Measurements from ENCODE around the gene APH1A. TPM values are rescaled to one million over a fixed set of nuclear protein-coding genes. Genes with fewer than 3 reads are reported as not detected.
"Not testable (repeated sequence)": the region's sequence is repeated elsewhere in the genome, so short reads cannot be mapped to it uniquely, and the experiment has no call there.

The APH1A gene
- total RNA-seq, 4 donors from 2014 or later, result 33.2 to 96.7 (median 68.8) TPM

DNA sequence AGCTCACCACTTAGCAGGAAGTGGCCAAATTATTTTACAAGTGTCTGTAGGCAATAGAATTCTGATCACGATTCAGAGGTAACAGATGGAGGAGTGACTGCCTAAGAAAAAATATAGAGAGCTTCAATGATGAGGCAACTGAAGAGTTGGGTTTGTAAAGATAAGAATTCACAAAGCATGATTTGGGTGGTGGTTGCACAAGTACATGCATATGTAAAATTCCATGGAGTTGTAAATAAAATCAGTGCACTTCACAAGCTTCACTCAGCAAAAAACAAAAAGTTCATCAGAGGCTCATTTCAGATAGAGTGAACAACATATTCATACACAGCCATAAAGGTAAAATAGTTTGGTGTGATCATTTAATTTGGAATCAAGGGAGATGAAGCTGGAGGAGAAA lies 43.8 kb downstream of the APH1A start:
- TF ChIP-seq, protein P1, sequence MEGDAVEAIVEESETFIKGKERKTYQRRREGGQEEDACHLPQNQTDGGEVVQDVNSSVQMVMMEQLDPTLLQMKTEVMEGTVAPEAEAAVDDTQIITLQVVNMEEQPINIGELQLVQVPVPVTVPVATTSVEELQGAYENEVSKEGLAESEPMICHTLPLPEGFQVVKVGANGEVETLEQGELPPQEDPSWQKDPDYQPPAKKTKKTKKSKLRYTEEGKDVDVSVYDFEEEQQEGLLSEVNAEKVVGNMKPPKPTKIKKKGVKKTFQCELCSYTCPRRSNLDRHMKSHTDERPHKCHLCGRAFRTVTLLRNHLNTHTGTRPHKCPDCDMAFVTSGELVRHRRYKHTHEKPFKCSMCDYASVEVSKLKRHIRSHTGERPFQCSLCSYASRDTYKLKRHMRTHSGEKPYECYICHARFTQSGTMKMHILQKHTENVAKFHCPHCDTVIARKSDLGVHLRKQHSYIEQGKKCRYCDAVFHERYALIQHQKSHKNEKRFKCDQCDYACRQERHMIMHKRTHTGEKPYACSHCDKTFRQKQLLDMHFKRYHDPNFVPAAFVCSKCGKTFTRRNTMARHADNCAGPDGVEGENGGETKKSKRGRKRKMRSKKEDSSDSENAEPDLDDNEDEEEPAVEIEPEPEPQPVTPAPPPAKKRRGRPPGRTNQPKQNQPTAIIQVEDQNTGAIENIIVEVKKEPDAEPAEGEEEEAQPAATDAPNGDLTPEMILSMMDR (IDR thresholded peaks at IDR 0.05), result no peak
- TF ChIP-seq POLR2A (IDR thresholded peaks at IDR 0.05), result no peak
- H3K27me3 ChIP-seq, result no peaks in the 10 kb centered on the region
- no peaks in the 10 kb centered on the region for H3K36me3 ChIP-seq
- intact Hi-C loops (cut with DNase I; ENCODE audit: low total_unique reads), result no loop called here
- DNase-seq, result no peak
- no peaks in the 10 kb centered on the region for H3K9me3 ChIP-seq
- H3K27ac ChIP-seq, result no peak overlapping the region
- no peaks in the 10 kb centered on the region for H3K4me1 ChIP-seq
- no peak overlapping the region for H3K4me3 ChIP-seq

DNA sequence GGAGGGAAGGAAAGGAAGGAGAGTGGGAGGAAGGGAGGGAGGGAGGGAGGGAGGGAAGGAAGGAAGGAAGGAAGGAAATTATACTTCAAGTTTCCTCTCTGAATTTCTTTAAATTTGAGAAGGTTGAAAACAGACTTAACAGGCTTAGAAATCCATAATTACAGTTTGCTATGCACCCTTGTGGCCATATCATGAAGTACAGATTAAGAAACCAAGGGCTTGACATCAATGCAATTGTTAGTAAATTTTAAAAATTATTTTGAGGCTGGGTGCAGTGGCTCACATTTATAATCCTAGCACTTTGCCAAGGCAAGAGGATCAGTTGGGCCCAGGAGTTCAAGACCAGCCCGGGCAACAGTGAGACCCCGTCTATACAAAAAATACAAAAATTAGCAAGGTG lies 47.3 kb downstream of the APH1A start:
- no peaks in the 10 kb centered on the region for H3K36me3 ChIP-seq
- TF ChIP-seq, protein P1 (IDR thresholded peaks at IDR 0.05), result peak in 1 of 4 experiments; percentile 22
- TF ChIP-seq POLR2A (IDR thresholded peaks at IDR 0.05), result no peak
- intact Hi-C loops (cut with DNase I; ENCODE audit: low total_unique reads), result no loop called here
- H3K9me3 ChIP-seq, result no peaks in the 10 kb centered on the region
- no peaks in the 10 kb centered on the region for H3K27me3 ChIP-seq
- H3K4me1 ChIP-seq, result no peaks in the 10 kb centered on the region
- H3K4me3 ChIP-seq, result no peak overlapping the region
- H3K27ac ChIP-seq, result no peak overlapping the region
- no peak for DNase-seq

DNA sequence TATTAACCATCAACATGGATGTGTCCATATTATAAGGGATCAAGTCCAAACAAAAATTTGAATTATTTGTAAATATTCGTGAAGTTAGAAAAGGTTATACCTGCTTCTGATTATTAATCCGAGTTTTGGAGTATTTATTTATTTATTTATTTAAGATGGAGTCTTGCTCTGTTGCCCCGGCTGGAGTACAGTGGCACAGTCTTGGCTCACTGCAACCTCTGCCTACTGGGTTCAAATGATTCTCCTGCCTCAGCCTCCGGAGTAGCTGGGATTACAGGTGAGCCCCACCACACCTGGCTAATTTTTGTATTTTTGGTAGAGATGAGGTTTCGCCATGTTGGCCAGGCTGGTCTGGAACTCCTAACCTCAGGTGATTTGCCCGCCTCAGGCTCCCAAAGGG lies 53.0 kb downstream of the APH1A start:
- DNase-seq; intact Hi-C loops (cut with DNase I; ENCODE audit: low total_unique reads); H3K4me1 ChIP-seq: not testable (repeated sequence)

More for the DNA sequence above, 53.0 kb downstream of the APH1A start:
- not testable (repeated sequence) for H3K27me3 ChIP-seq, H3K4me3 ChIP-seq, H3K36me3 ChIP-seq, H3K9me3 ChIP-seq, H3K27ac ChIP-seq

Small RNA genes within 50 kb of the gene (small RNA-seq; reads per million reads assigned to genes)
- not detected for gene RNU2-17P

Other genes starting within 250 kb of the APH1A start
- 10 to 100 TPM; 28.4 to 86.3 (median 66.9) TPM for gene VPS45, start 201.2 kb downstream of the APH1A start, total RNA-seq
- 10 to 100 TPM; 18.4 to 95.6 (median 36.2) TPM for gene PLEKHO1, start 119.1 kb downstream of the APH1A start, total RNA-seq
- 10 to 100 TPM in 3 of 4 donors, 1 to 10 TPM in 1; 1.3 to 55.1 (median 38.6) TPM for gene ANP32E, start 32.9 kb downstream of the APH1A start, total RNA-seq
- gene CA14, start 11.2 kb downstream of the APH1A start, total RNA-seq, result under 1 TPM in 2 of 4 donors, not detected in 2; 0.88 to 0.90 TPM
- 10 to 100 TPM in 1 of 4 donors, 1 to 10 TPM in 2, under 1 TPM in 1; 0.88 to 60.8 (median 6.2) TPM for gene C1orf54, start 3.8 kb upstream of the APH1A start, total RNA-seq
- gene CIART, start 13.5 kb upstream of the APH1A start, total RNA-seq, result 10 to 100 TPM in 1 of 4 donors, 1 to 10 TPM in 2, not detected in 1; 2.9 to 30.3 (median 4.9) TPM
- gene MRPS21, start 24.8 kb upstream of the APH1A start, total RNA-seq, result 10 to 100 TPM; 28.6 to 59.3 (median 38.6) TPM
- 10 to 100 TPM; 38.2 to 99.4 (median 76.7) TPM for gene PRPF3, start 52.5 kb upstream of the APH1A start, total RNA-seq
- gene RPRD2, start 95.1 kb upstream of the APH1A start, total RNA-seq, result 10 to 100 TPM; 17.1 to 77.1 (median 37.9) TPM
- 10 to 100 TPM in 2 of 4 donors, 1 to 10 TPM in 2; 4.6 to 22.6 (median 10.2) TPM for gene TARS2, start 218.4 kb upstream of the APH1A start, total RNA-seq
- gene ECM1, start 239.1 kb upstream of the APH1A start, total RNA-seq, result 10 to 100 TPM in 2 of 4 donors, 1 to 10 TPM in 2; 1.5 to 38.5 (median 9.5) TPM
- 1 to 10 TPM in 1 of 4 donors, under 1 TPM in 1, not detected in 2; 0.88 to 1.0 TPM for gene FALEC, start 246.7 kb upstream of the APH1A start, total RNA-seq

Measured in uterus (tissue), 4 donors.